ENCODE measurements around the gene DMP1.

The DMP1 gene

DNA sequence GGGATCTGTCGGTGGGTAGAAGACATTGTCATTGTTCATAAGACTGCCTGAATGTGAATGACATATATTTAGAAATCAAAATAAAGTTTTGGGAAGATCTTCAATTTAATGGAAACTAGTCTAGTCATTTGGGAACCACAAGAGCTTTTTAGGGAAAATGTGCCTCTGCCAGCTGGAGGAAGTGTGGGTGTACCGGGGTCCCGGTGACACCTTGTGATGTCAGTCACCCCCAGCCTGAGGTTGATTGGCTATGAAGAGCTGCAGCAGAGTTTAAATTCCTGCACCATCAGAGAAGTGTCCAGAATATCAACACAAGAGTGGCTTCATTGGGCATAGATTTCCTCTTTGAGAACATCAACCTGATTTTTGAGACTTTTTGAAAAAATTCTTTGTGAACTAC is at the start of gene DMP1:
TSS of gene DMP1 (plus strand) at position 301 of the 400 bp plus-strand sequence. CDS start 6,213 bp downstream, outside the sequence.
- TF ChIP-seq, protein P1, sequence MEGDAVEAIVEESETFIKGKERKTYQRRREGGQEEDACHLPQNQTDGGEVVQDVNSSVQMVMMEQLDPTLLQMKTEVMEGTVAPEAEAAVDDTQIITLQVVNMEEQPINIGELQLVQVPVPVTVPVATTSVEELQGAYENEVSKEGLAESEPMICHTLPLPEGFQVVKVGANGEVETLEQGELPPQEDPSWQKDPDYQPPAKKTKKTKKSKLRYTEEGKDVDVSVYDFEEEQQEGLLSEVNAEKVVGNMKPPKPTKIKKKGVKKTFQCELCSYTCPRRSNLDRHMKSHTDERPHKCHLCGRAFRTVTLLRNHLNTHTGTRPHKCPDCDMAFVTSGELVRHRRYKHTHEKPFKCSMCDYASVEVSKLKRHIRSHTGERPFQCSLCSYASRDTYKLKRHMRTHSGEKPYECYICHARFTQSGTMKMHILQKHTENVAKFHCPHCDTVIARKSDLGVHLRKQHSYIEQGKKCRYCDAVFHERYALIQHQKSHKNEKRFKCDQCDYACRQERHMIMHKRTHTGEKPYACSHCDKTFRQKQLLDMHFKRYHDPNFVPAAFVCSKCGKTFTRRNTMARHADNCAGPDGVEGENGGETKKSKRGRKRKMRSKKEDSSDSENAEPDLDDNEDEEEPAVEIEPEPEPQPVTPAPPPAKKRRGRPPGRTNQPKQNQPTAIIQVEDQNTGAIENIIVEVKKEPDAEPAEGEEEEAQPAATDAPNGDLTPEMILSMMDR (conservative IDR thresholded peaks at IDR 0.05; ENCODE audit: low read depth, low read length) = no peak
- H3K4me3 ChIP-seq (ENCODE audit: low read depth, low read length) = no peak within 1 kb of the TSS
- DNase-seq (ENCODE audit: low read depth) = no peak

DNA sequence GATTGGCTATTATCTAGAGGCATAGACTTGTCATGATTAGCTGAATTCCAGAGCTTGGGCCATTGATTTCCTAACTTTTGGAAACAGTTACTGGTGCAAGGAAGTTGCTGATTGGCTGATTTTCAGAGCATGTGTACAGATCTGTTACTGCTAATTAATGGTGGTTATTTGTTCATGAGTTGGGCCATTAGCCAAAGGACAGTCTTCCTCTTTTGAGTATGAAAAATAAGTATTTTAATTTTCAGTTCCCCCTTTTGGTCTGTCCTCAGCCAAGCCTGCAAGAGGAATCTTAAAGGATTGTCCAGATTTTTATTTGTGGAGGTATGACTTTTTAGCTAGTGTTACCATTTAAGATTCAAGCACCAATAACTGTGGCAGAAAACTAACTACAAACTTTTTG is 48.7 kb upstream of the DMP1 start:
- TF ChIP-seq, protein P1 (conservative IDR thresholded peaks at IDR 0.05; ENCODE audit: low read depth, low read length) = no peak
- H3K4me3 ChIP-seq (ENCODE audit: low read depth, low read length) = no peak overlapping the region
- DNase-seq (ENCODE audit: low read depth) = no peak

GRCh38 chr4:87608229-87608628 is 41.9 kb upstream of the DMP1 start, which contains the start of gene DSPP:
Gene DSPP, plus strand, starts transcription at chr4:87608529. Its CDS starts 2,380 bp downstream, at chr4:87610909.
- no peak for DNase-seq (ENCODE audit: low read depth)
- TF ChIP-seq, protein P1 (conservative IDR thresholded peaks at IDR 0.05; ENCODE audit: low read depth, low read length) = no peak
- H3K4me3 ChIP-seq (ENCODE audit: low read depth, low read length) = no peak within 1 kb of the TSS

DNA sequence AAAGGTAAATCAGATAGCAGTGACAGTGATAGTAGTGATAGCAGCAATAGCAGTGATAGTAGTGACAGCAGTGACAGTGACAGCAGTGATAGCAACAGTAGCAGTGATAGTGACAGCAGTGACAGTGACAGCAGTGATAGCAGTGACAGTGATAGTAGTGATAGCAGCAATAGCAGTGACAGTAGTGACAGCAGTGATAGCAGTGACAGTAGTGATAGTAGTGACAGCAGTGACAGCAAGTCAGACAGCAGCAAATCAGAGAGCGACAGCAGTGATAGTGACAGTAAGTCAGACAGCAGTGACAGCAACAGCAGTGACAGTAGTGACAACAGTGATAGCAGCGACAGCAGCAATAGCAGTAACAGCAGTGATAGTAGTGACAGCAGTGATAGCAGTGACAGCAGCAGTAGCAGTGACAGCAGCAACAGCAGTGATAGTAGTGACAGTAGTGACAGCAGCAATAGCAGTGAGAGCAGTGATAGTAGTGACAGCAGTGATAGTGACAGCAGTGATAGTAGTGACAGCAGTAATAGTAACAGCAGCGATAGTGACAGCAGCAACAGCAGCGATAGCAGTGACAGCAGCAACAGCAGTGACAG is 35.7 kb upstream of the DMP1 start:
- no peak for DNase-seq (ENCODE audit: low read depth)
- no peak overlapping the region for H3K4me3 ChIP-seq (ENCODE audit: low read depth, low read length)
- TF ChIP-seq, protein P1 (conservative IDR thresholded peaks at IDR 0.05; ENCODE audit: low read depth, low read length) = no peak

DNA sequence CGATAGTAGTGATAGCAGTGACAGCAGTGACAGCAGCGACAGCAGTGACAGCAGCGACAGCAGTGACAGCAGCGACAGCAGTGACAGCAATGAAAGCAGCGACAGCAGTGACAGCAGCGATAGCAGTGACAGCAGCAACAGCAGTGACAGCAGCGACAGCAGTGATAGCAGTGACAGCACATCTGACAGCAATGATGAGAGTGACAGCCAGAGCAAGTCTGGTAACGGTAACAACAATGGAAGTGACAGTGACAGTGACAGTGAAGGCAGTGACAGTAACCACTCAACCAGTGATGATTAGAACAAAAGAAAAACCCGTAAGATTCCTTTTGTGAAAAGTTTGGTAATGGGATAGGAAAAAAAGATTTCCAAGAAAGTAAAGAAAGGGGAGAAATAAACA is 33.8 kb upstream of the DMP1 start:
- no peak for DNase-seq (ENCODE audit: low read depth)
- TF ChIP-seq, protein P1 (conservative IDR thresholded peaks at IDR 0.05; ENCODE audit: low read depth, low read length) = no peak
- no peak overlapping the region for H3K4me3 ChIP-seq (ENCODE audit: low read depth, low read length)

GRCh38 chr4:87620086-87620485 is 30.0 kb upstream of the DMP1 start:
- DNase-seq (ENCODE audit: low read depth) = no peak
- TF ChIP-seq, protein P1 (conservative IDR thresholded peaks at IDR 0.05; ENCODE audit: low read depth, low read length) = no peak
- H3K4me3 ChIP-seq (ENCODE audit: low read depth, low read length) = no peak overlapping the region

DNA sequence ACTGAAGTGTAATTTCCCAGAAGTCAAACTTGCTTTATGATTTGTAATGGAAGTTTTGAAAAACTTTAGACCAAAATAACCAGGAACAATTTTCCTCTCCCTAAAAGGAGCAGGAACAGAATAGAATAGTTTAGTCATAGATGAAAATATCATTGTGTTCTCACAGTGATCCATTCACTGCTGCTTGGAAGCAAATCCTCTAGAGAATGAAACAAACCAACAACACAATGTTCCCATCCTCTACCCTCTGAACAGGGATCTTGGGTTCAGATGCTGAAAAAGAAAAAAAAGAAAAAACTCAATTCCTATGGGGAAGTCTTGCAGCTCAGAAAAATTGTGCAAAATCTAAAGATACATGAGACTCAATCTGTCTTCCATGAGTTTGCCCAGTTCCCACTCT is 29.6 kb upstream of the DMP1 start:
- no peak for DNase-seq (ENCODE audit: low read depth)
- TF ChIP-seq, protein P1 (conservative IDR thresholded peaks at IDR 0.05; ENCODE audit: low read depth, low read length) = no peak
- no peak overlapping the region for H3K4me3 ChIP-seq (ENCODE audit: low read depth, low read length)
